Smooth muscle cell (in vitro differentiated cells): Measurements from ENCODE around the gene CPM. TPM values are rescaled to one million over a fixed set of nuclear protein-coding genes. Genes with fewer than 3 reads are reported as not detected.

ENCODE experiments used
- DNase-seq: peaks from one replicate; lab custom pipeline; 2025; ENCODE audit not compliant: unreplicated experiment; lab: John Stamatoyannopoulos, UW
- H2AFZ ChIP-seq: fragments of 200-600 bp; sonication (generic); 2 replicates; pipeline ENCODE4 v1.6.0; 2016; ENCODE audit warnings: antibody characterized with exemption, low read depth, mild to moderate bottlenecking
- H3F3A ChIP-seq: fragments of 200-600 bp; sonication (generic); 2 replicates; pipeline ENCODE4 v1.6.0; 2017; ENCODE audit warnings: antibody characterized with exemption, low read depth
- H3K27ac ChIP-seq: fragments of 200-600 bp; sonication (generic); 2 replicates; pipeline ENCODE4 v1.5.1; 2016; ENCODE audit warnings: low read depth, mild to moderate bottlenecking
- H3K27me3 ChIP-seq: fragments of 200-600 bp; sonication (generic); 2 replicates; pipeline ENCODE4 v1.6.1; 2016; ENCODE audit warnings: low read depth, mild to moderate bottlenecking
- H3K36me3 ChIP-seq: fragments of 200-600 bp; sonication (generic); 2 replicates; pipeline ENCODE4 v1.5.1; 2016; ENCODE audit warnings: low read depth
- H3K4me1 ChIP-seq: fragments of 200-600 bp; sonication (generic); 2 replicates; pipeline ENCODE4 v1.5.1; 2016; ENCODE audit warnings: low read depth
- H3K4me2 ChIP-seq: fragments of 200-600 bp; sonication (generic); 2 replicates; pipeline ENCODE4 v1.6.0; 2016; ENCODE audit warnings: mild to moderate bottlenecking
- H3K4me3 ChIP-seq: fragments of 200-600 bp; sonication (generic); 2 replicates; pipeline ENCODE4 v1.5.1; 2016; ENCODE audit warnings: mild to moderate bottlenecking
- H3K79me2 ChIP-seq: fragments of 200-600 bp; sonication (generic); 2 replicates; pipeline ENCODE4 v1.6.0; 2016; ENCODE audit warnings: low read depth, mild to moderate bottlenecking
- H3K9ac ChIP-seq: fragments of 200-600 bp; sonication (generic); 2 replicates; pipeline ENCODE4 v1.6.0; 2016; ENCODE audit warnings: low read depth
- H3K9me3 ChIP-seq: fragments of 200-600 bp; sonication (generic); replicated peaks from 2 replicates; pipeline ENCODE4 v1.5.1; 2016; ENCODE audit warnings: low read depth
- H4K20me1 ChIP-seq: fragments of 200-600 bp; sonication (generic); 2 replicates; pipeline ENCODE4 v1.6.0; 2016; ENCODE audit warnings: low read depth
- WGBS: methylation state at CpG from one replicate; pipeline ENCODE4 v1.1.7; 2016; ENCODE audit warnings: low lambda C conversion rate; 5-methylcytosine and 5-hydroxymethylcytosine counted together
- polyA plus RNA-seq: library from polyadenylated mRNA; unstranded; fragments of >200 nt; fragmentation: Nextera tagmentation; extraction: Ambion mirVana; gene quantifications from 2 replicates; pipeline ENCODE4 v1.2.1, GENCODE V29; 2016
- total RNA-seq: library from RNA; depleted of rRNA; stranded (reverse); fragments of >200 nt; gene quantifications from 2 replicates; pipeline ENCODE4 v1.2.3, GENCODE V29; 2014
- TF ChIP-seq, protein P1 (sequence below): fragments of 200-600 bp; sonication (generic); IDR thresholded peaks from 2 replicates; pipeline ENCODE4 v1.5.1; 2017; ENCODE audit warnings: borderline replicate concordance, mild to moderate bottlenecking, antibody characterized with exemption; ENCODE audit not compliant: insufficient read depth, poor library complexity, severe bottlenecking

The CPM gene
- total and polyA plus RNA-seq, 2 experiments from 2014 or later = 0.57 to 6.2 TPM

DNA sequence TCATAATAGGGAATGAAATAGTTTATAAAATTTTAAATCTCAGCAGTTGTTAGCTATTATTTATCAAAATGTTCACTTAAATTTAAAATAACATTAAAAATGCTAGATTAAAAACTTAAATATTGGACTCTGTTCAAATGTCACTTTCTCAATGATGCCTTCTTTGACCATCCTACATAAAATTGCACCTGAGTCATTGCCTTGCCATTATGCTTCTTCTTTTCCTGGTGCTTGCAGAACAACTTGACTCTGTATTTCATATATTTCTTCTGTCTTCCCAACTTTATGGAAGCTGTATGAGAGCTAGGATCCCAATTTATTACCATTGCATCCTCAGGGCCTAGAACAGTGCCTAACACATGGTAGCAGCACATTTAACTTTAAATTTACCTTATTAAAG lies 37.3 kb upstream of the CPM start:
- H3K4me1 ChIP-seq = no peaks in the 10 kb centered on the region
- no peaks in the 10 kb centered on the region for H3K36me3 ChIP-seq
- TF ChIP-seq, protein P1, sequence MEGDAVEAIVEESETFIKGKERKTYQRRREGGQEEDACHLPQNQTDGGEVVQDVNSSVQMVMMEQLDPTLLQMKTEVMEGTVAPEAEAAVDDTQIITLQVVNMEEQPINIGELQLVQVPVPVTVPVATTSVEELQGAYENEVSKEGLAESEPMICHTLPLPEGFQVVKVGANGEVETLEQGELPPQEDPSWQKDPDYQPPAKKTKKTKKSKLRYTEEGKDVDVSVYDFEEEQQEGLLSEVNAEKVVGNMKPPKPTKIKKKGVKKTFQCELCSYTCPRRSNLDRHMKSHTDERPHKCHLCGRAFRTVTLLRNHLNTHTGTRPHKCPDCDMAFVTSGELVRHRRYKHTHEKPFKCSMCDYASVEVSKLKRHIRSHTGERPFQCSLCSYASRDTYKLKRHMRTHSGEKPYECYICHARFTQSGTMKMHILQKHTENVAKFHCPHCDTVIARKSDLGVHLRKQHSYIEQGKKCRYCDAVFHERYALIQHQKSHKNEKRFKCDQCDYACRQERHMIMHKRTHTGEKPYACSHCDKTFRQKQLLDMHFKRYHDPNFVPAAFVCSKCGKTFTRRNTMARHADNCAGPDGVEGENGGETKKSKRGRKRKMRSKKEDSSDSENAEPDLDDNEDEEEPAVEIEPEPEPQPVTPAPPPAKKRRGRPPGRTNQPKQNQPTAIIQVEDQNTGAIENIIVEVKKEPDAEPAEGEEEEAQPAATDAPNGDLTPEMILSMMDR = no peak
- H3K9me3 ChIP-seq = no peaks in the 10 kb centered on the region
- no peak overlapping the region for H3K4me3 ChIP-seq
- no peak for DNase-seq
- H3K27me3 ChIP-seq = no peaks in the 10 kb centered on the region
- no peak overlapping the region for H3K4me2 ChIP-seq
- no peaks in the 10 kb centered on the region for H3F3A ChIP-seq
- H3K79me2 ChIP-seq = no peaks in the 10 kb centered on the region
- no peak overlapping the region for H3K27ac ChIP-seq
- no peak overlapping the region for H2AFZ ChIP-seq
- no peaks in the 10 kb centered on the region for H4K20me1 ChIP-seq
- no peak overlapping the region for H3K9ac ChIP-seq

DNA sequence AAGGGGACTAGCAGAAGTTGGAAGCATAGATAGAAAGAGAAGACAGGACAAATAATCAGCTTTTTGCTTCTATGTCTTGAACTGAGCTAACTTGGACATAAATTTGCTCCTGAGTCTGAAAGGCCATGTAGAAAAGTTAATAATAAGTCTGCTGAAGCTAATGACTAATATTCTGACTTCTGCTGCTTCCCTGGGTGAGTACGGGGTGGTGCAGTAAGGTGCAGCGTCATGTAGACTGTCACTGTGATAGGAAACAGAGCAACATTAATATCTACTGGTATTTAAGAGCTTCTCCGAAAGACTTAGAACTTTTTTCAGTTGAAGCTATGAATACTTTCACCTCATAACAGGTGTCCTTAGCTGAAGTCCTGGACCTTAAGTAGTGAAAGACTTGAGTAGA lies 34.1 kb upstream of the CPM start:
- H3K27ac ChIP-seq = peak overlapping the region; percentile 61
- no peaks in the 10 kb centered on the region for H3K36me3 ChIP-seq
- 75% methylated on average over 3 of the region's 3 CpGs for WGBS
- peaks cover 4% of the 10 kb centered on the region for H3K4me1 ChIP-seq
- no peaks in the 10 kb centered on the region for H3F3A ChIP-seq
- H3K9me3 ChIP-seq = no peaks in the 10 kb centered on the region
- no peak overlapping the region for H3K4me3 ChIP-seq
- DNase-seq = no peak
- no peak overlapping the region for H3K4me2 ChIP-seq
- no peaks in the 10 kb centered on the region for H4K20me1 ChIP-seq
- TF ChIP-seq, protein P1 = no peak
- no peak overlapping the region for H2AFZ ChIP-seq
- H3K27me3 ChIP-seq = no peaks in the 10 kb centered on the region
- no peaks in the 10 kb centered on the region for H3K79me2 ChIP-seq
- H3K9ac ChIP-seq = no peak overlapping the region

DNA sequence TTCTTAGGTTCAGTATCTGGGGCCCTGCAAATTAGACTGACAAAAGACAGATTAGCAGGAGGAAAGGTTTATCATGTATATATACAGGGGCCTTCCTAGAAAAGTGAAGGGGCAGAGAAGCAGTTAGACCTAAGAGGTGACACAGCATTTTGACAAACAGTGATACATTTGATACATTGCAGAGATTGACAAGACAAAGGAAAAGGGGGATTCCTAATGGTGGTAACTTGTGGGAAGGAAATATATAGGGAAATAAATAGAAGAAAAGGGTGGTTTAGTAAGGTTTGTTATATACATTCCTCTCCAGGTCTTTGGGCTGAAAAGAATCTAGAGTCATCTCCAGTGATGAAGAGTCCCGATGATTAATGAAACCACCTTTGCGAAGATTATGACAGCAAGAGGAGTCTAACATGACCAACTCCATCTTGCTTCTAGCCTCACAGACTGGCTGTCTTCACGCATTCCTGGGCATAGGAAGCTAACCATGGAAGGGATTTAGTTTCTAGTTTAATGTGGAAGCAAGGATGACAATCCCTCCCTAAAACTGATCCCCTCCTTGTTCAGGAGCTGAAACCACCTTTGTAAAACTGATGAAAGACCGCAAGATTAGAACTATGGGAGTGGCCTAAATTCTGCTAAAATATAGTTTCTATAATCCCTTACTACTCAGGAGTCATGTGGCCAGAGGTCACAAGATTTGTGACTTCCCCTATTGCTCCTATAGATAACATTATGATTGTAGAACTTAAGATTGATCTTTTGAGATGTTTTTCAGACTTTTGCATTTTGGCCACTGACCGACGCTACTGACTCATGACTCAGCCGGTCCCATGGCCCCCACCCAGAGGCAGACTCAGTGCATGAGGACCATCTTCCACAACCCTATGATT lies 31.1 kb upstream of the CPM start:
- H3K9me3 ChIP-seq = no peaks in the 10 kb centered on the region
- H2AFZ ChIP-seq = no peak overlapping the region
- no peaks in the 10 kb centered on the region for H4K20me1 ChIP-seq
- no peaks in the 10 kb centered on the region for H3F3A ChIP-seq
- TF ChIP-seq, protein P1 = no peak
- no peaks in the 10 kb centered on the region for H3K36me3 ChIP-seq
- H3K4me3 ChIP-seq = no peak overlapping the region
- peak overlapping the region; percentile 42 for H3K4me2 ChIP-seq
- H3K4me1 ChIP-seq = peaks cover 4% of the 10 kb centered on the region
- DNase-seq = no peak
- H3K79me2 ChIP-seq = no peaks in the 10 kb centered on the region
- no peak overlapping the region for H3K9ac ChIP-seq
- H3K27ac ChIP-seq = peak overlapping the region; percentile 47
- 94% methylated on average over 7 of the region's 7 CpGs for WGBS
- H3K27me3 ChIP-seq = no peaks in the 10 kb centered on the region
